HG03064 (cell line): ENCODE results near the gene IGFBP6.

Experiments used
- ATAC-seq: cut with Tn5 transposase; IDR thresholded peaks from one replicate; pipeline ENCODE4 v1.9.1; 2021; ENCODE audit warnings: low read depth; ENCODE audit not compliant: unreplicated experiment

Gene IGFBP6

GRCh38 chr12:53058674-53059433 is 38.6 kb upstream of the IGFBP6 start:
- ATAC-seq = no peak

DNA sequence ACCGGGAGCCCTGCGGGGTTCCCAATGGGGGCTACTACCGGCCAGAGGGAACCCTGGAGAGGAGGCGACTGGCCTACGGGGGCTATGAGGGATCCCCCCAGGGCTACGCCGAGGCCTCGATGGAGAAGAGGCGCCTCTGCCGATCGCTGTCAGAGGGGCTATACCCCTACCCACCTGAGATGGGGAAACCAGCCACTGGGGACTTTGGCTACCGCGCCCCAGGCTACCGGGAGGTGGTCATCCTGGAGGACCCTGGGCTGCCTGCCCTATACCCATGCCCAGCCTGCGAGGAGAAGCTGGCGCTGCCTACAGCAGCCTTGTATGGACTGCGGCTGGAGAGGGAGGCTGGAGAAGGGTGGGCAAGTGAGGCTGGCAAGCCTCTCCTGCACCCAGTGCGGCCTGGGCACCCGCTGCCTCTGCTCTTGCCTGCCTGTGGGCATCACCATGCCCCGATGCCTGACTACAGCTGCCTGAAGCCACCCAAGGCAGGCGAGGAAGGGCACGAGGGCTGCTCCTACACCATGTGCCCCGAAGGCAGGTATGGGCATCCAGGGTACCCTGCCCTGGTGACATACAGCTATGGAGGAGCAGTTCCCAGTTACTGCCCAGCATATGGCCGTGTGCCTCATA is 37.9 kb upstream of the IGFBP6 start:
- ATAC-seq = no peak

DNA sequence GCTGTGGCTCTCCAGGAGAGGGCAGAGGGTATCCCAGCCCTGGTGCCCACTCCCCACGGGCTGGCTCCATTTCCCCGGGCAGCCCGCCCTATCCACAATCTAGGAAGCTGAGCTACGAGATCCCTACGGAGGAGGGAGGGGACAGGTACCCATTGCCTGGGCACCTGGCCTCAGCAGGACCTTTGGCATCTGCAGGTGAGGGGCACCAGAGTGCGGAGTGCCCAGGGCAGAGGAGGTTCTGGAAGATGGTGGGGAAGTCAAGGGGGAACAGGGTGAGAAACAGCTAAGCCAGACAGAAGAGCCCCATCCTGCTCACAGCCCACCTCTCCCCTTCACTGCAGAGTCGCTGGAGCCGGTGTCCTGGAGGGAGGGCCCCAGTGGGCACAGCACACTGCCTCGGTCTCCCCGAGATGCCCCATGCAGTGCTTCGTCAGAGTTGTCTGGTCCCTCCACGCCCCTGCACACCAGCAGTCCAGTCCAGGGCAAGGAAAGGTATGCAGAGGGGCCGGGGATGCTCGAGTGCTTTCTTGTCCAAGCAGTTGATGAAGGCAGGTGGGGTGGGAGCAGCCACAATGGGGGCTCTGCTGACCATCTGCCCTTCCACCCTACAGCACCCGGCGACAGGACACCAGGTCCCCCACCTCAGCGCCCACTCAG is 37.3 kb upstream of the IGFBP6 start:
- no peak for ATAC-seq

- no peak for ATAC-seq
Observed at GRCh38 chr12:53060721-53061276, 36.7 kb upstream of the IGFBP6 start.

- no peak for ATAC-seq
Observed at GRCh38 chr12:53061404-53062010, 36.0 kb upstream of the IGFBP6 start.

DNA sequence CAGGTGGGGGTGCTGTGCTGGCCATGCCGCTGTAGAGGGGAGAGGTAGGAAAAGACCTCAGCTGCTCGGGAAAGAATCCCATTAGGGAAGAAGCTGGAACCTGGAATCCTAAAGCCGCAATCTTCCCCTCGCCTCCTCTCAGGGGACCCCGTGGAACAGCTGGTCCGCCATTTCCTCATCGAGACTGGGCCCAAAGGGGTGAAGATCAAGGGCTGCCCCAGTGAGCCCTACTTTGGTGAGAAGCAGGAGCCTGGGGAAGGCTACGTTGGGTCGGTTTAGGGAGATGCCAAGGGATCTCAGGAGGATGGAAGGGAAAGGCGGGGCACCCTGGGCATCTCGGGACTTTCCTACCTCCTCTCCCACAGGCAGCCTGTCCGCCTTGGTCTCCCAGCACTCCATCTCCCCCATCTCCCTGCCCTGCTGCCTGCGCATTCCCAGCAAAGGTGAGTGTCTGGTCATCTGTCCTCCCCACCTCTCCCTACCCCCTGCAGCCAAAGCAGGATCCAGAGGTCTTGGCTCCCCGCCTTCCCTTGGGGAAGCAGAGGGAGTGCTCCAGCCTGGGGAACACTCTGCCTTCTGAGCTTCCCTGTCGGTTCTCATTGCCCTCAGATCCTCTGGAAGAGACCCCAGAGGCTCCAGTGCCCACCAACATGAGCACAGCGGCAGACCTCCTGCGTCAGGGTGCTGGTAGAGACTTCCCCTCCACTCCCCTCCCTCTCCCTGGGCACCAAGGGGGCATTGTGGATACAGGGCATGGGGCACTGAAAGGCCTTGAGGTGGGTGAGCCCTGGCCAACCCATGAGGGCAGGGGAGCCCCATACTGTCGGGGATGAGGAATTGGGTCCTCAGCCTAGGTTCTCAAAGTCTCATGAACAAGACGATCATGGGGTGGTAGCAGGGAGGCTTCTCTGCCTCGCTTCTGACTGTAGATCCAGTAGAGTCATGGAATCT is 35.2 kb upstream of the IGFBP6 start:
- no peak for ATAC-seq

DNA sequence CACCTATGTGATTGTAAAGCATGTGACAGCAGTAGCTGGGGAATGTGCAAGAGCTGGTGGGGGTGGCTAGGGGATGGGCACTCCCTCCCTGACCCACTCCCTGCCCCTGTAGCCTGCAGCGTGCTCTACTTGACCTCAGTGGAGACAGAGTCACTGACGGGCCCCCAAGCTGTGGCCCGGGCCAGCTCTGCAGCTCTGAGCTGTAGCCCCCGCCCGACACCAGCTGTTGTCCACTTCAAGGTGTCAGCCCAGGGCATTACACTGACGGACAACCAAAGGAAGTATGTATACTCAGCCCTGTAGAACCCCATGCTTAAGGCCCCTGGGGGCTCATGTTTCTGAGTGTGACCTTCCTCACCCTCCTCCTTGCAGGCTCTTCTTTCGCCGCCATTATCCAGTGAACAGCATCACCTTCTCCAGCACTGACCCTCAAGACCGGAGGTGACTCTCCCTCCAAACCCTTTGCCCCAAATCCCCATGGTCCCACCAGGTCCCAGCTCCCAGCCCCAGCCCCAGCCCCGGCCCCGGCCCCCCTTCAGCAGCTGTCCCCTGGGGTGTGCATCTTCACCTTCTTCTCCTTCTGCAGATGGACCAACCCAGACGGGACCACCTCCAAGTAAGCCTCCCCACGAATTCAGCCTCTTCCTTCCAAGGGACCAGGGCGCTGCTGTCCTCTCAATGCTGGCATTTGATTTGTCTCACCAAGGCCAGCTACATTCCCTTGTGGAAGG is 34.3 kb upstream of the IGFBP6 start:
- ATAC-seq = no peak

DNA sequence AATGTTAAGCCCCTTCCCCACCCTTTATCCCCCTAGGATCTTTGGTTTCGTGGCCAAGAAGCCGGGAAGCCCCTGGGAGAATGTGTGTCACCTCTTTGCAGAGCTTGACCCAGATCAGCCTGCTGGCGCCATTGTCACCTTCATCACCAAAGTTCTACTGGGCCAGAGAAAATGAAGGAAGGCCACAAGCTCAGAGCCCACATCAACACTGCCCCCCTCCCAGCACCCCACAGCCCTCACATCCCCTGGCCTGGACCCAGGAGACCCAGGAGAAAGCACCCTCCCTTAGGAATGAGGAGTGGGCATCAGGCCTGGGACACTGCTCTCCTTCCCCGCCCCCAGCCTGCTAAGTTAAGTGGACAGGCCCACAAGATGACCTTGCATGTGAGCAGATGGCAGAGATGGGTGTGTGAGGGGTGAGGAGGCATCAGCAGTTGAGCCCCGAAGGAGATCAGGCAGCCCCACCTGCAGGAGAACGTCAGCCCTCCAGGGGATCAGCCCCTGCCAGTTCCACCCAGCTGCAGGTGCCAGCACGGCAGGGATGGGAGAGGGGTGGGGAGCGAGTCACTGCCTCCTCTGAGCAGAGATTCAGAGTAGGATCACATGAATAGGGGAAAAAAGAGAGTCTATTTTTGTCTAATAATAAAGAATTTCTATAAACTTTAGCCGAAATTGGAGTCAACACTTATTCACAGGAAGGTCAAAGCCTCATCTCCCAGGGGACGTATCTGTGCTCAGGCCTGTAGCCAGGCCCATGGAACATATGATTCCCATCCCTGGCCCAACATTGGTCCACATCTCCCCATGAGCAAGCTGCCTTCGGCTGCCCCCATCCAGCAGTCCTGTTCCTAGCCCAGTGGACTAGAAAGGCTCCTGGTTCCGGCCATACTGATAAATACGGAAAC is 33.5 kb upstream of the IGFBP6 start:
- no peak for ATAC-seq

DNA sequence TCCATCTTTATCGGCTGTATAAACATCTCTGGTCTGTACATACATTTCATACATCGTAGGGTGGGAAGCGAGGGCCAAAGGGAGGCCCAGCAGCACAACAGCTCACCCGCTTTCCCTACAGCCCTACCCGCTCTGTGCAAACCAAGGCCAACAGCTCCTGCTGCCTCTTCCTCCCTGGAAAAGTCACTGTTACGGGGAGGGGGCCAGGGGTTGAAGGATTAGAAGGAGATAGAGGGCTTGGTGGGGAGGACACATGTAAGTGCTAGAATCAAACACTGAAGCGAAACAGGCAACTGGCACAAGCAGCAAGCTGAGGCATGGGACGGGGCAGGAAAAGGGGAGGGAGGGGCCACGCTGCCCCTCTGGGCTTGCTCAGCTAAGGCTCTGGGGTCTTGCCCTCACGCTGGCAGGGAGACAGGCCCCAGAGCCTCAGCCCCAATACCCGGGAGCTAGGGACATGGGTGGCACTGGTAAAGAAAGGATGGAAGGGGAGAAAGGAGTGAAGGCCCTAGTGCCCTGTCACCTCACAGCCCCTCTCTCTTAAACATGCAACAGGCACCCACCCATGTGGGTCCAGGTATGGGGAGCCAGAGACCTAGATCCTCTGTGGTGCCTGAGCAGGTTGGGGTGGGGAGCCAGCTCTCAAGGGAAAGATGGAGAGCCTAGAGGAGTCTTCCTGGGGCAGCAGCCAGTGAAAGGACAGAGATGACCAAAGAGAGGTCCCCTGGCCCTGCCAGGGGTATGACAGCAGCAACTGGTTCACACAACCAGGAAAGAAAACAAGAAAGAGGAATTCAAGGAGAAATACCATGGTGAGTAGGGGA is 32.6 kb upstream of the IGFBP6 start:
- ATAC-seq = no peak

DNA sequence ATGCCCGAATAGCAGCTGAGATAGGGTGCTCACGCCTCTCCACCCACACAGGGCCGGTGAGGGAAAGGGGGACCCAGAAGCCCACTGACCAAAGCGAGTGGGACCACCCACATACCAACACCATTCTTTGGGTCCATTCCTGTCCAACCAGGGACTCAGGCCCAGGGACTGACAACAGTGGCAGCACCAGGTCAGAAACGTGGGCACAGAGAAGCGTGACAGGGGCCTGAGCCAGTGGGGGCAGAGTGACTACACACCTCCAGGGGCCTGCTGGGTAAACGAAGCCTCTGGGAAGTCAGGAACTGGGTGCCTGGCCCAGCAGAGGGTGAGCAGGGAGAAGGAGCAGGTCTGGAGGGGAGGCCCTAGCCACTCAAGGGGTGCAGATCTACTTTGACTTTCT is 32.0 kb upstream of the IGFBP6 start:
- no peak for ATAC-seq

DNA sequence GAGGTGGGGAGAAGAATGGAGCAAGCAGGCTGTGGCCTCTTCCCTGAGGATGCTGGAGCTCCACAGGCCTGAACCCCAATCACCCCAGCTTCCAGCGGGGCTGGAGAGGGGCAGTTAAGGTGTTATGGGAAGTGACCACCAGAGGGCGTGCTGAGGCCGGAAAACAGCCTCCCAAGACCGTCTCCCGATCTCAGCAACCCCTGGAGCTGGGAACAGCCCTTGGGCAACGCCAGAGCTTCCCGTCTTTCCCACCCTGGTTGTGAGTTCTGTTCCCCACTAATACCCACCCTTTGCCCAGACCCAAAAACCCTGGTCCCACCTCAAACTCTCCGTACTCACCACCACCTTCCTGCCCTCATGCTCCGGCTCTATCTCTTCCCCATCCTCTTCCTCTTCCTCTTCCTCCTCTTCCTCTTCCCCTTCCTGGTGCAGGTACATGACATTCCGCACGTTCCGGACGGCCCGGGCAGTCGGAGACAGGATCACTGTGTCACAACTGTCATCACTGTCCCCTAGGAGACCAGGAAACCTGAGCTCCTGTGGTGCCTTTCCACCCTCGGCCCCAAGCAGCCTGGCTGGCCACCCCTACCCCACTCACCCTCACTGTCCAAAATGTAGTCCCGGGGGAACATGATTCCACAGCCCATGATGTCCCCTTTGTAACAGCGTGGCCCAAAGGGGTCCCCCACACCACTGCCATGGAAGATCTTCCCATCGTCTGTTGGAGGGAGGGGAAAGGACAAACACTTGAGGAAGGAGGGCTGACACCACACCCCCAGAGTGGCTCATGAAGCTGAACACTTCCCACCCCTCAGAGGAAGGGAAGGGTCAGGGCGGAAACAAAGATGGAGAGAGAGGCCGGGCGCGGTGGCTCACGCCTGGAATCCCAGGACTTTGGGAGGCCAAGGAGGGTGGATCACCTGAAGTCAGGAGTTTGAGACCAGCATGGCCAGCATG is 31.2 kb upstream of the IGFBP6 start:
- no peak for ATAC-seq

GRCh38 chr12:53067074-53067992 is 30.1 kb upstream of the IGFBP6 start:
- ATAC-seq = no peak

DNA sequence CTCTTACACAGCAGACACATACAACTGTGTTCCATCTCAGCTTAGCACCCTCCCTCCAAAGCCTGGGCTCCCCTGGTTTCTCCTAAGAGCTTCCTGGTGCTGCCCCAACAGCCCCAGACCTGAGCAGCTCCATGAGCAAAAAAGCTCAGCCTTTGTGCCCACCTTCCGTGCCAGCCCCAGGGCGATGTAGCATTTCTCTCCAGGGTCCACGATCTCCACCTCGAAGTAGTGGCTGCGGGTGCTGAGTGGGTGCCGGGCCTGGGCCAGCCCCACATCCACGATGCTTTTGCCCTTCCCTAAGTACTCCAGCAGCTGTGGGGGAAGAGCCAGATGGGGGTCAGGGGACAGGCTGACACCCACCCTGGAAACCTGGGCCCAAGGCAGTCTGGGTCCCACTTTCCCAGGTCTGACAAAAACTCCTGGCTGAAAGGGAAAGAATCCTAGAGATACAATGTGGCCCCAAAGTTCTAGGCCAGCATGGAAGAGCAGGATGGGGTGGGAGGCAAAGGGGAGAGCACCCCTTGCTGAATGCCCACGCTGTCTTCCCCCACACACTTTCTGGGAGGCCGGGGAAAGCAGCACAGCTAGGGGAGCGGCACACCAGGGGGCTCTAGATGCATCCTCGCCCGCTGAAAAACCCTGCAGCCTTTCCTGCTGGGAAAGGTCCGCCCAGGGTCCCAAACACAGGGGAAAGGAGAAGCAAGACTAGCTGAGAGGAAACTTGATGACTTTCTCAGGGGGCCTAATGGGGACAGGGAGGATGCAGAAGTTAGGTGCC is 29.3 kb upstream of the IGFBP6 start:
- ATAC-seq = no peak

DNA sequence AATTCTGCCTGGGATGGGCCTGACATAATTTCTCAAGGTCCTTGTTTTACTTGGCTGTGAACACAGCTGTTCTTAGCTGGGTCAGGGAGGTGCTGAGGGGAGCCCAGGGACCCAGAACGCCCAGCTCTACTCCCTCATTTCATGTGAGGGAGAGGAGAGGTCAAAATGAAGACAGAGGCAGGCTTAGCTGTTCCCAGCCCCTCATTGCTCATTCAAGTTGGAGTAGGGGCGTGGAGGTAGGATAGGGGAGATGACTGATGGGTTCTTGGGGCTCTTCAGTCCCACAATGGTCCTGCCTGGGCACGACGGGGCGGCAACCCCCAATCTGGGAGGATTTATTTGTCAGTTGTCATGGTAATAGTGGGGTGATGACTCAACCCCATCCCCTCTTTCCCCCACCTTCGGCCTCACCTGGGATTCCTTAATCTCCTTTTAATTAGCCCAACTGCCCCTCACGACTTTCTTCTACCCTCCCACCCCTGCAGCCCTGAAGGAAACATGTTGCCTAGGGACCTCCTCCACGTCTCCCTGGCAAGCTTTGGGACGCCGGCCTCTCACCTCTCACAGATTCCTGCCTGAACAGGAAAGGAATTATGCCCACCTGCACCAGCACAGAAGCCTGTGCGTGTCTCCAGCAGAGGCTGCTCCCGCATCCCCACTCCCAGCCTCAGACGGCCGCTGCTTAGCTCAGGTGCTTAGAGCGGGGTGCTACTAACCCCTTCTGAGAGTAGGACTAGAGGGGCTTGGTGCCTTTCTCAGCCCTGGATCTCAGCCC is 28.5 kb upstream of the IGFBP6 start:
- no peak for ATAC-seq
